CD4-positive, alpha-beta T cell treated with Interleukin-4 for 4 hours (primary cell): ENCODE data around the gene EHF.

ENCODE experiments used
- DNase-seq: peaks from one replicate; pipeline ENCODE4 v3.0.0-alpha.2; 2020

EHF gene

DNA sequence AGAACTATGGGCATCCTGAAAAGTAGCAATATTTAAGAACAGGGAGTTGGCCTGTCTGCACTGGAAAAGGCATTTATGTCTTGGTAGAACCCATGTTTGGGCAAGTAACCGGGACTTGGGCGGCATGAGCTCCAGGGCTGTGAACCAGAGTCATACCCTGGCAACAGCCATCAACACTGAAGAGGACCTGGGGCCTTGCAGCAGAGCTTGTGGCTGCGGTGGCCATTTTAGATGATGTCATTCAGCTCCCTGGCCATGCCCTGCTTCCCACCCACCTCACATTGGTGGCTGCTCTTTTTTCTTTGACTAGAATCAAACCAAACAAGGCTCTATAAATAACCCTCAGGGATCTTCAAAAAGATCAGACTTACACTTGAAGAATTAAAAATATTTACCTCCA lies 26.6 kb downstream of the EHF start:
- no peak for DNase-seq

DNA sequence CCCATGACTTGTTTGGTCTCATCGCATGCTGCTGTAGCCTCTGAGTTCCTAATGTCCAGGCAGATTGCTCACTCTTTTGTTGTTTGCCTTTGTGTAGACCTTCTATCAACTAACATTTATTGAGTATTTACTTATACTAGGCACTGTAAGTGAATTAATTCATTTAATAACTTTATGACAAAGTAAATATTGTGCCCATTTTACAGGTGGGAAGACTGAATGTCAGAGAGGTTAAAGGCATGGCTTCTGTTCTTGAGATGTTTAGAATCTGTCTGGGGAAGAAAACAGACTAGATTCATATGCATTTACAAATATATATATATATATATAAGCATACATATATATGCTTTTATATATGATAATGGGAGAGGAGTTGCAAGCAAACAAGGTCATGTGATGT lies 27.1 kb downstream of the EHF start:
- no peak for DNase-seq

DNA sequence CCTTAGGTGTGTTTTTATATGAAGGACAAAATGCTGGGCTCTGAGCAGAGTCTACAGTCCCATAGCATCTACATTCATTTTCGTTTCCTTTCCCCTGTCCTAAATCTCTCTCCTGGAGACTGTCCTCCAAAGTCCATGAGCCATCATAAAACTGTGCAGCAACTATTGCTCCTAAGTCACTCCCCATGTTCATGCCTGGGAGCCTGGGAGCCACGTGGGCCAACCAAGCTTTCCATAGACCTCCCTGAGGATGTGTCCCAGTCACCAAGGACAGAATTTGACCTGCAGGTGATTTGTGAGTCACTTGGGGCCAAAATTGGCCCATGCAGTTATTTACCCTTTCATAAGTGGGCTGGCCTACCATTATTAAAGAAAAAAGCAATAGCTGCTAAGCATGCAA lies 28.7 kb downstream of the EHF start:
- DNase-seq = no peak

DNA sequence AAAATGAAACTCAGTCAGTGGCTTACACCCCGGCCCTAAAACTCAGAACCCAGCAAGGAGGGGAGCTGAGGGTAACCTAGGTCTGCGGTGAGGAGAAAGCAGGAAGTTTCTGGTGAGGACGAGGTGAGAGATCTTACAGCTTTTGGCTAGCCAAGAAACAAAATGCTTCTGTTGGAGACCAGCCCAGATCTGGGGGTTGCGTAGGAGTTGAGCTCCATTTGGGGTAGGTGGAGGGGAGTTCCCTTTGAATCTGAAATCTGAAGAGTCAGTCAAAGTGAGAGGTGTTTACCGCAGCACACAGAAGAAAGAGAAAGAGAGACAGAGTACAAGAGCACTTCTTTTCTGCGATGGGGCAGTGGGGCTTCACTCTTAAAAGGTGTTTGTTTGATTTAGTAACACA lies 29.6 kb downstream of the EHF start:
- DNase-seq = peak; percentile 73

DNA sequence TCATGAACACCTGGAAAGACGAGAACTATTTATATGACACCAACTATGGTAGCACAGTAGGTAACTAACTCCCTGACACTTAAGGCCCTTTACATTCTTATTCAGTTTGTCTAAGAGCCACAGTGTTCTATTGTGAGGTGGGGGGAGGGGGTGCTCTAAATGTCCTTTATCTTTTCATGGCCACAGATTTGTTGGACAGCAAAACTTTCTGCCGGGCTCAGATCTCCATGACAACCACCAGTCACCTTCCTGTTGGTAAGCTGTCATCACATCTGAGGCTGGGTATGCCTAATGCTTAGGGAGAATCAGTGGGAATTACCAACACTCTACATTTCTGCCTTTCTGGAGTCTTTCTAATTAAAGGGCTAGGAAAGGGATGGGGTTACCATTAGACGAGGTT lies 30.7 kb downstream of the EHF start:
- no peak for DNase-seq

DNA sequence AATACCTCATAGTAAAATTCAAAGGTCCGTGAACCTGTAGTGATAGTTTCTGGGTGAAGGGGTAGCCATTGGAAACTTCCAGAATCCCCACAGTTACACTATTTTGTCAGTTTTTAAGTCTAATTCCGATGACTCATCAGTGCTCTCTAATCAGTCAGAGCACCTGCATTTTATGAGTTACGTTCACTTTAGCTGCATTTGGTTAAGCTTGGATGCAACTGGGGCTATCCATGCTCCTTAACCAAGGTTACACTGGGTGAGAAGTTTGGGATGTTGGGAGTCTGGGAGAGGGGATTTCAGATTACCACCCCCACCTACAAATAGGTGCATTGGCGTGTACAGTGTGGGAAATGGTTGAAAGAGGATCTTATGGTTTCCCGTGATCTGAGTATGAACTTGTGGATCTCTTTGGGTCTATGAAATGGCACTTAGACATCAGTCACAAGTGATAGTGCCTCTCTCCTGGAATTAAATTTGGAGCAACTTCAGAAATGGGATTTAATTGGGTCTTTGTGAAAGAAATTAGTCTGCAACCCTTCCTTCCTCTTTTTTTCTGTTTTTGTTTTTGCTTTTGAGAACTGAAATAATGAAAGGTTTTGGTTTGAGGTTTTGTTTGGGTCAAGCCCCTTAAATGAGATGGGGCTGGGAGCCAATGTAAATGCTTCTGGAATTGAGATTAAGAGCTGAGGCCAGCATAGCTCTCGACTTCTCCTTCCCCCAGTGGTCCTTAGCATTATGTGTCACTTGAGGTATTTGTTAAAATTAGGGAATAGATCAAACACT lies 31.5 kb downstream of the EHF start:
- DNase-seq = no peak

DNA sequence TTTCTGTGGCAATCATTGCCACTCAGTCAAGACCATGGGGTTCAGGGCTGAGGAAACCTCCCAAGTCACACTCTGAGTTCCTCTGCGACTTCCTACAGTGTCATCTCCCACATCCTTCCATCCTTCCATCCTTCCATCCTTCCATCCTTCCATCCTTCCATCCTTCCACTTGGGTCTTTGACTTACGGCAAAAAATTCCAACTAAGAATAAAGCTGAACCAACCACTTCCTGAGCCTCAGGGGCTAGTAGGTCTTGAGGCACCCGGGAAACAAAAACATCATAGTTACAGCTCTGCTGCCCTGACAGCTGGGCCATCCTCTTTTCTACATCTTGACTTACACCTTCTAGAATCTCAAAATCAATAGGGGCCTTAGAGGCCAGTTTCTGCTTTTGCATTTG lies 32.1 kb downstream of the EHF start:
- DNase-seq = no peak

DNA sequence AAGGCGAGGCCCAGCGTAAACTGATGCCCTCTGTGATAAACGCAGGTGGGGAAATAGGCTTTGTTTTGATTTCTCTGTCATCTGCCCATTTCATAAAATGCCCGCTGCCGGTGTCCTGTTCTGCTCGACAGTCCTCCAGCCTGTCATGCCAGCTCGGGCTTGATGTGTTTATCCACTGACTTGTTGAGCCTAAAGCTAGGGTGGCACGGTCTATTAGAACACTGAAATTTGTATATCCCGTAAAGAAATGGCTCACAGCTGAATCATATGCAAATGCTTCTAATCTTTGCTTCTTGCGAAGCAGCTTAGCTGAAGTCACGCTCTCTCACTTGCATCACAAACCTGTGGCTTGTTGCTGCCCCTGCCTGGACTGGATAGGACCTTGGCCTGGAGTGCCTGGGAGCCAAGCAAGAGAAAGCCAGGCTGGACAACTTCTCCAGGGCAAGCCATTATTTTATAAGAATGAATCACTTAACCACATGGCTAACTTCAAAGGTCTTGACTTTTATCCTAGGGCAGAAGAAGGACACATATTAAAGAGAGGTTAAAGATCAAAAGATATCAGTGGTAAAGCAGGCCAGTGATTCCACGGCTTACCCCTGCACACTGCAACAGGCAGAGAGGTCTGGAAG lies 33.1 kb downstream of the EHF start:
- no peak for DNase-seq

DNA sequence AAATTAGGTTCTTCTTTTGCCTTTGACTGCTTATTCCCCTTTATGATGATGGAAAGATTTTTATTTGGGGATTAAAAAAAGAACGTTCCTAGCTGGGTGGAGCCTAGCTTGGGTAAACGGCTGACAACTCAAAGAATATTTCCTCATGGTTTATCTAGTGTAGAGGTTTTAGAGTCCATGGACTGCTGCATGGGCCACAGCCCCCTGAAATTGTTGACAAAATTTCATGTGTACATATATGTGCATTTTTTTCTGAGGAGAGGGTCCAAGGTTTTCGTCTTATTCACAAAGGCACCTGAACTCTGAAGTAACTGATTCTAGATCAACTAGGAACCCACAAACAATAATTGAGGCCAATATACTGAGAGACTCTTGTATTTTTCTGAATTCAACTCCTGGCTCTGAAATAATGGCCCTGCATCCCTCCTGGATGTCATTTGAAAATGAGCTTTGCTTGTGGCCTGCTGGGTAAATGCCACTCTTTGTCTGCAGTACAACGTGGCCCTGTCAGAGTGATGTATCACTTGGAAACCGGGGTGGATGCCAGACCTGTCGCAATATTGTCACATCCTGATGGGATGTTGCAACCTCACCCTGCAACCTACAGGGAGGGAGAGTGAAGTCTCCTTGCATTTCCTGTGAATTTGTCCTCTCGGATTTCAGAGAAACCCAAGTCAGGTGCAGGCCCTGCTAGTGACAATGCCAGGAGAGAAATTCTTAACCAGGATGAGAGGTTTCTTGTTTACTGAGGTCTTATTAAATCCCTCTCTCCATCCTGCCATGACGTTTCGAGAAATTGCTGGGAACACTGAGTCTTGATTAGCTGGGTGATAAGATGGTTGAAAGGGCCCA lies 33.8 kb downstream of the EHF start:
- DNase-seq = no peak

DNA sequence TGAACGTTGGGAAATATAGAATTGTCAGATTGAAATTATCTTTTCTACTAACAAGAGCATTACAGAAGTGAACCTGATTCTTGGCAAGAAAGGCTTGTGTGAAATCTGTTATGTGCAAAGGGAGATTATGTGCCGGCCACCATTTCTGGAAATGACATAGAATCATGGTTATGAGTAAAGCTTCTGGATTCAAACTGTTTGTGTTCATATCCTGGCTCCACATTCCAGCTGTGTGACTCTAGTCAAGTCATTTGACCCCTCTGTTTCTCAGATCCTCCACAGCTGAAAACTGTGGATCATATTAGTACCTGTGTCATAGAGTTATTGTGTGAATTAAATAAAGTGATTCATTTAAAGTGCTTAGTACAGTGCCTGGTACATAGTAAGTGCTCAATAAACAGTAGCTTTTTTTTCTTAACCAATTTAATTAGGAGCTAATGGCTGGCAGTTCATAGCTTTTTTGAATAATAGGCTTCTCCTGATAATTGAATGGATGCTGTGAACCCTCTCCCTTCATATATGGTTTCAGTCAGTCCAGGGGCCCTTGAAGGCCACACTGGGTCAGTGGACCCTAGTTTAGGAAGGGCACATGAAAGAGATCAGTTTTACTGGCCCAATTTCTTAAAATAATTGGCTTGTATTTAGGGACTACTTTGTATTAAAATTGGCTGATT lies 34.6 kb downstream of the EHF start:
- no peak for DNase-seq

DNA sequence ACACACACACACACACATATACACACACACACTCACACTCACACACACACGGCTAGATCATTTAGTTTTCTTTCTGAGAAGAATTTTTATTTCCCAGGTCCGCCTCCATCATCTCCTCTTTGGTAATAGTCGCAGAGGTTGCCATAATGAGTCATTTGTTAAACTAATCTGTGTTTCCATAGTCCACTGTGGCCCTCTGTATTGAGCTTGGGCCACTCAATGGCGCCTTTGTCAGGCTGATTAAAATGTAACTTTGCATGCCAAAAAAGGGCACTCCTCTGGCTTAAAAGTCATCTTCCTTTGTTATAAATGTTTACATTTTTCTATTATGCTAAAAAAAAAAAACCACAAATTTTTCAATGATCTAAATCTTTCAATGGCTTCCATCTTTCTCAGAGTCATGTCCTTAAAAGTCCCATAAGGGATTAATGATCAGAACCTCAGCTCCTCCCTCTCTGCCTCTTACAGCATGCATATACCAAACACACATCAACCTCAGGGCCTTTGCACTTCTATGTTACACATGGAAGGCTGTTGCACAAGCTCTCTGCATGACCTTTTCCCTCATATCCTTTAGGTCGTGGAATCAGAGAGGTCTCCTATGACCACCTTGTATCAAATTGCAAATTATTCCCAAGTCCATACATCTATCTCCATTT lies 35.3 kb downstream of the EHF start:
- no peak for DNase-seq

DNA sequence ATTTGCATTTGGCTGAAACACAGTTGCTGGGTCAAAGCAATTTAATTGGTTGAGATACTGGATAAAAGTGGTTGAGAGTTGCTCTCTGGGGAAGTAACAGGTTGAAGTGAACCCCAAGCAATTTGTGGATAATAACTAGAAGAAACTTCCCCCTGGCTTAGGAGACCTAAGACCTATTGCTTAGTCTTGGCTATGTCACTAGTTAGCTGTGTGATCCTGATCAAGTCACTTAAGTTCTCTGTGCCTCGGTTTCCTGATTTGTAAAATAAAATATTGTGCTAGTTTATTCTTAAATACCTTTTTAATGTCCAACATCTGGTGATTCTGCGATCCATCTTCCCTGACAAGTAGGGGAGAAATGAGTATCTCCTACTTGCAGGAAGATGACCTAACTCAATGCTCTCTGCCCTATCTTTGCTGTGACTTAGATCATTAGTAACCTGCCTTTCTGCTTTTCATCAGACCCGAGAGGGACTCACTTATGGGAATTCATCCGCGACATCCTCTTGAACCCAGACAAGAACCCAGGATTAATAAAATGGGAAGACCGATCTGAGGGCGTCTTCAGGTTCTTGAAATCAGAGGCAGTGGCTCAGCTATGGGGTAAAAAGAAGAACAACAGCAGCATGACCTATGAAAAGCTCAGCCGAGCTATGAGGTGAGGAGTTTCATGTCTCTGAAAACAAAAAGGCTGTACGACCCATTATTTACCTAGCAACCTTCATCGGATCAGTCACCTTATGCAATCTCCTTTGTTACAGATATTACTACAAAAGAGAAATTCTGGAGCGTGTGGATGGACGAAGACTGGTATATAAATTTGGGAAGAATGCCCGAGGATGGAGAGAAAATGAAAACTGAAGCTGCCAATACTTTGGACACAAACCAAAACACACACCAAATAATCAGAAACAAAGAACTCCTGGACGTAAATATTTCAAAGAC lies 37.5 kb downstream of the EHF start:
- no peak for DNase-seq

DNA sequence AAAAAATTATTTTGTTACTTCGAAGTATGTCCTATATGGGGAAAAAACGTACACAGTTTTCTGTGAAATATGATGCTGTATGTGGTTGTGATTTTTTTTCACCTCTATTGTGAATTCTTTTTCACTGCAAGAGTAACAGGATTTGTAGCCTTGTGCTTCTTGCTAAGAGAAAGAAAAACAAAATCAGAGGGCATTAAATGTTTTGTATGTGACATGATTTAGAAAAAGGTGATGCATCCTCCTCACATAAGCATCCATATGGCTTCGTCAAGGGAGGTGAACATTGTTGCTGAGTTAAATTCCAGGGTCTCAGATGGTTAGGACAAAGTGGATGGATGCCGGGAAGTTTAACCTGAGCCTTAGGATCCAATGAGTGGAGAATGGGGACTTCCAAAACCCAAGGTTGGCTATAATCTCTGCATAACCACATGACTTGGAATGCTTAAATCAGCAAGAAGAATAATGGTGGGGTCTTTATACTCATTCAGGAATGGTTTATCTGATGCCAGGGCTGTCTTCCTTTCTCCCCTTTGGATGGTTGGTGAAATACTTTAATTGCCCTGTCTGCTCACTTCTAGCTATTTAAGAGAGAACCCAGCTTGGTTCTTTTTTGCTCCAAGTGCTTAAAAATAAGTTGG lies 38.3 kb downstream of the EHF start:
- no peak for DNase-seq

DNA sequence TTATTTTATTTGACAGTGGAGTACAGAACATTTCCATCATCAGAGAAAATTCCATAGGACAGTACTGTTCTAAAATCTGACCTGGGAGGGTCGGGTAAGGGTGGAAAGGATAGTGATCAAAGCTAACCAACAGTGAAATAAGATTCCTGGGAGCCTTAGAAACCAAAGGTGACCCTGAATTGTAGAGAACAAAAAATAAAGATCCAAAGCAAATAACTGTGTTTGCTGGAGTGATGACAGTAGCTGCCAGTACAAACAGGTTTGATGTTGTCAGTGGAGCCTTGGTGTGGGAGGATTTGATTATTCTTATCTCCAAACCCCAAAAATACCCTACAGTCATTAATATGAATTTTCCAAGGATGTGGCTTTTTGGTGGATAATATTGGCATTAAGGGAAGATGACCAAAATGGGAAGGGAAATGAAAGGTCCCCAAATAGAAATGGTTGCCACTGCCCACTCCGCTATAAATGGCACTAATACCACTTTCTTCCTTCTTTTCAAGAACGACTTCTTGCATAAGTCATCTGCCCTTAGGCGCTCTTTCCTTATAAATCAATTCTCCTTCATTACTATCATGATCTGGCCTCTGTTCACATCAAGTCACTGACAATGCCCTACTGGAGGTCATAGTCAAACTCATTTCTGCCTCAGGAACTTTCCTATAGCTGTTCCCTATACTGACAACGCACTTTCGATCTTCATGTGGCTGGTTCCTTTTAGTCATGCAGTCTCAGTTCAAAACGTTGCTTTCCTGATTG lies 44.4 kb downstream of the EHF start:
- DNase-seq = no peak

DNA sequence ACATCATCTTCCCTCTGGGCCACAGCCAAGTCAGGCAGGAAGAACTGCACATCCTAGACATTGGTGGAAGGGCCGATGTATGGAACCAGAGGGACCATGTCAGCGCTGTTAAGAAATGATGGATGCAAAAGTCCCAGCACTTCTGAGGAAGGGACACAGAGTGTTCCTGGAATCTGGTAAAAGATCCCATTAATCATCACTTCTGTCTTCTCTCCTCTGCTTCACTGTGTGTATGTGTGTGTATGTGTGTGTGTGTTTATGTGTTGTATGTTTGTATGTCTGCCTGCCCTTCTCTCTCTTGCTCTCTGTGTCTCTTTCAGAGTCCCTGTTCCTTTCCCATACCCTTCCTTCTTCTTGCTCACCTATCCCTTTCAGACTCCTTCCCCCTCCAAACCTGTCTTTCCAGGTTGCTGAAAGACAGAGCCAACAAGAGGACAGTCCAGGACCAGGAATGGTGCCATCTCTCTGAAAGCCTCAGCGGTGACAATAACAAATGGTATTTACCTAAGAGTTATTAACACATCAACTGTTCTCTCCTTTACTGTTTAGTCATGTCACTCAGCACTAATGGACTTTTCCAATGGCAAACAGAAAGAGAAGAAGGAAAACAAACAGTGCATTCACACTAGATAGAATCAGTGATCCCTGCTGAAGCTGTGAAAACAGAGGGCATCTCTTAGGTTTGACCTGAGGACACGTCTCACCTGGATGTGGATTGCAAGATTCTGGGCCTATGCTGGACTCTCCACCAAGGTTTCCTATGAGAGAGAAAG lies 47.1 kb downstream of the EHF start:
- DNase-seq = no peak

DNA sequence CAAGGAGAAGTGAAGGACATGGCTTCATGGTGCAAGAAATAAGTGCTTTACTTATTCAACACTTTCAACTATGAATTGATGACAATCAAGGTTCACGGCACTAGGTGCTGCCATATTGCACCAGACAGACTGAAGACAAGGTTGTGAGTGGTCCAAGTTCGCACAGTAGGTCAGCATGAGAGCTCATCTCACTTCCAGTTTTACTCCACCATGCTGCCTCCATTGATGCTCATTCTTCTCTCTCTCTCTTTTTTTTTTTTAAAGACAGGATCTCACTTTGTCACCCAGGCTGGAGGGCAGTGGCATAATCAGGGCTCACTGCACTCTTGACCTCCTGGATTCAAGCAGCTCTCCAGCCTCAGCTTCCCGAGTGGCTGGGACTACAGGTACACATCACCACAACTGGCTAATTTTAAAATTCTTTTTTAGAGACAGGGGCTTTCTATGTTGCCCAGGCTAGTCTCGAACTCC lies 47.7 kb downstream of the EHF start:
- no peak for DNase-seq

DNA sequence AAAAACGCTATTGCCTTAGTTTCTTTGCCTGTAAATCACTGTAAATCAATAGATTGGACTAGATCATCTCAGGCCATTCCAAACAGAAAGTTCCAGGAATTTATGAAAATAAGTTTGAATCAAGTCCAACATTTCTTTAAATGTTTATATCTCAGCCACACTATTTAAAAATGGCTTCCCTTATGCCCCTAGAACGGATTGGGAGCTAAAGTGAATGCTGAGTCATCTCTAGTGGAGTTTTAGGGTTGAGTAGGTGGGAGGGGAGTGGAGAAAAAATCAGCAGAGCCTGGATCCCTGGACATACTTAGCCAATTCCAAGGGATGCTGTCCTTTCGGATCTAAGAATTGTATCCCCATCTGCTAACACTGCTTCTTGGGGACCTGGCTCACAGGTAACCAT lies 48.6 kb downstream of the EHF start:
- DNase-seq = no peak

DNA sequence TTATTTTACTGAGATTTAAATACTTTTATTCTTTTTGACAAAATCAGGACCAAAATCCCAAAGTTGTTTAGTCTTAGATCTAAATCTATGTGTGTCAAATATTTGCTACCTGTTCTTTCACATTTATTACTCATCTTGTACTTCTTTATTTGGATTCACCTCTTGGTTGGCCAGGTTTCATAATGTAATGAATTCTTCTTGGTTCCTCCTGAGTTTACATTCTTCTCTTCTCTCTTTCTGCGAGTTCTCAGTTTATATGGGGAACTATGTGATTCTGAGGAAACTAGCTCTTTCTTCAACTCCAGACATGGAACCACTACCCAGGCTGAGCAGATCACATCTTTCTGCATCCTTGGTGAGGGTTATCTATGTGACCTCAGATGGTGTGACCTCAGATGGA lies 50.2 kb downstream of the EHF start:
- DNase-seq = no peak

DNA sequence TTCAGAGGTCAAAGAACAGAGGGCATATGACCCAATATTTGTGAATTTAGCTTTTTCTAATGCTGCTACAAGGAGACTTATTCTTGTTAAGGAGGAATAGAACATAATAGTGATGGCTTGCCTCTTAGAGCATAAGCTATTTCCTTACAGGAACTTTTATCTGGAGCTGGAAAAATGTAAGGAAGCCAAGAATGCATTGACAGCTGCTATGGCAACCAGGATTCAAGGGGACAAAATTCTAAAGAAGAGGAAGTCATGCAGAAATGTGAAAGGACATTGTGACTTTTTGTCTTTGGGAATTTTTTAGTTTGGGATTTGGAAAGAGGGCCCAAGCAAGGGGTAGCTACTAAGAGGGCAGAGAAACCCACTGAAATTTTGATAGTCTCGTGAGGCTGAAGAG lies 51.1 kb downstream of the EHF start:
- no peak for DNase-seq
